Activated naive CD8-positive, alpha-beta T cell treated with anti-CD3 and anti-CD28 coated beads, Interleukin-2, amount 50 U/mL, for 24 hours (primary cell): ENCODE measurements around the gene APLP2.
"Not testable (repeated sequence)": the region's sequence is repeated elsewhere in the genome, so short reads cannot be mapped to it uniquely, and the experiment has no call there.

Experiments
- ATAC-seq: fragments of 150-1000 bp; cut with Tn5 transposase; one replicate; pipeline ENCODE4 v1.10.0; 2021
- DNase-seq: peaks from one replicate; pipeline ENCODE4 v3.0.0; 2021
- H3K27ac Mint-ChIP-seq: one replicate; pipeline ENCODE4 v1.8.0; 2021; ENCODE audit warnings: mild to moderate bottlenecking, mixed read lengths
- H3K27me3 Mint-ChIP-seq: one replicate; pipeline ENCODE4 v1.8.0; 2021; ENCODE audit warnings: mixed read lengths
- H3K36me3 Mint-ChIP-seq: one replicate; pipeline ENCODE4 v1.8.0; 2021; ENCODE audit warnings: low read depth, mixed read lengths
- H3K4me1 Mint-ChIP-seq: one replicate; pipeline ENCODE4 v1.8.0; 2021; ENCODE audit warnings: mixed read lengths
- H3K4me3 Mint-ChIP-seq: one replicate; pipeline ENCODE4 v1.8.0; 2021; ENCODE audit warnings: mild to moderate bottlenecking, moderate library complexity, mixed read lengths
- H3K9me3 Mint-ChIP-seq: one replicate; pipeline ENCODE4 v1.8.0; 2021; ENCODE audit warnings: mixed read lengths

APLP2 gene

GRCh38 chr11:130181295-130182272 lies 111.9 kb downstream of the APLP2 start:
- Mint-ChIP-seq H3K4me1 (peaks cover 2% of the 10 kb centered on the region), H3K9me3 (no peaks in the 10 kb centered on the region), H3K36me3 (no peaks in the 10 kb centered on the region), H3K27ac (no peak overlapping the region), H3K4me3 (no peak overlapping the region), H3K27me3 (no peaks in the 10 kb centered on the region)
- no peak for ATAC-seq
- no peak for DNase-seq

- ATAC-seq (no peak), DNase-seq (no peak)
- Mint-ChIP-seq H3K9me3 (no peaks in the 10 kb centered on the region), H3K4me3 (no peak overlapping the region), H3K27me3 (no peaks in the 10 kb centered on the region), H3K4me1 (peaks cover 2% of the 10 kb centered on the region), H3K27ac (no peak overlapping the region), H3K36me3 (no peaks in the 10 kb centered on the region)
Observed at GRCh38 chr11:130183878-130184610, 114.3 kb downstream of the APLP2 start.

- H3K27ac Mint-ChIP-seq, result no peak overlapping the region
- ATAC-seq, result no peak
- no peaks in the 10 kb centered on the region for H3K4me1 Mint-ChIP-seq
- H3K4me3 Mint-ChIP-seq, result no peak overlapping the region
- H3K27me3 Mint-ChIP-seq, result no peaks in the 10 kb centered on the region
- DNase-seq, result no peak
- no peaks in the 10 kb centered on the region for H3K36me3 Mint-ChIP-seq
- no peaks in the 10 kb centered on the region for H3K9me3 Mint-ChIP-seq
Observed at GRCh38 chr11:130187096-130187495, 117.4 kb downstream of the APLP2 start.

- ATAC-seq, result no peak
- H3K9me3 Mint-ChIP-seq, result no peaks in the 10 kb centered on the region
- H3K4me1 Mint-ChIP-seq, result no peaks in the 10 kb centered on the region
- no peaks in the 10 kb centered on the region for H3K36me3 Mint-ChIP-seq
- no peak overlapping the region for H3K27ac Mint-ChIP-seq
- no peaks in the 10 kb centered on the region for H3K27me3 Mint-ChIP-seq
- H3K4me3 Mint-ChIP-seq, result no peak overlapping the region
- DNase-seq, result no peak
Observed at GRCh38 chr11:130188047-130188446, 118.4 kb downstream of the APLP2 start.

GRCh38 chr11:130188585-130189347 lies 119.1 kb downstream of the APLP2 start:
- Mint-ChIP-seq H3K4me3 (no peak overlapping the region), H3K4me1 (no peaks in the 10 kb centered on the region), H3K27me3 (no peaks in the 10 kb centered on the region), H3K36me3 (no peaks in the 10 kb centered on the region), H3K27ac (no peak overlapping the region), H3K9me3 (no peaks in the 10 kb centered on the region)
- ATAC-seq (no peak), DNase-seq (no peak)

GRCh38 chr11:130189492-130190210 lies 120.0 kb downstream of the APLP2 start:
- no peaks in the 10 kb centered on the region for H3K4me1 Mint-ChIP-seq

GRCh38 chr11:130190371-130190881 lies 120.7 kb downstream of the APLP2 start:
- ATAC-seq (no peak), DNase-seq (no peak)
- Mint-ChIP-seq H3K27ac (no peak overlapping the region), H3K9me3 (no peaks in the 10 kb centered on the region), H3K4me1 (no peaks in the 10 kb centered on the region), H3K36me3 (no peaks in the 10 kb centered on the region), H3K4me3 (no peak overlapping the region), H3K27me3 (no peaks in the 10 kb centered on the region)

More at GRCh38 chr11:130189492-130190210, 120.0 kb downstream of the APLP2 start:
- H3K27me3 Mint-ChIP-seq, result no peaks in the 10 kb centered on the region
- H3K36me3 Mint-ChIP-seq, result no peaks in the 10 kb centered on the region
- ATAC-seq (no peak), DNase-seq (no peak)
- no peak overlapping the region for H3K27ac Mint-ChIP-seq
- no peaks in the 10 kb centered on the region for H3K9me3 Mint-ChIP-seq
- H3K4me3 Mint-ChIP-seq, result no peak overlapping the region

- DNase-seq (no peak), ATAC-seq (no peak)
- Mint-ChIP-seq H3K27me3 (no peaks in the 10 kb centered on the region), H3K4me1 (no peaks in the 10 kb centered on the region), H3K9me3 (no peaks in the 10 kb centered on the region), H3K27ac (no peak overlapping the region), H3K4me3 (no peak overlapping the region), H3K36me3 (no peaks in the 10 kb centered on the region)
Observed at GRCh38 chr11:130191896-130192295, 122.2 kb downstream of the APLP2 start.

- Mint-ChIP-seq H3K27ac (no peak overlapping the region), H3K27me3 (no peaks in the 10 kb centered on the region), H3K9me3 (no peaks in the 10 kb centered on the region), H3K4me1 (no peaks in the 10 kb centered on the region), H3K4me3 (no peak overlapping the region), H3K36me3 (no peaks in the 10 kb centered on the region)
- no peak for ATAC-seq
- DNase-seq, result no peak
Observed at GRCh38 chr11:130192845-130193267, 123.2 kb downstream of the APLP2 start.

- H3K27ac Mint-ChIP-seq, H3K4me3 Mint-ChIP-seq, H3K36me3 Mint-ChIP-seq, H3K9me3 Mint-ChIP-seq, DNase-seq, ATAC-seq, H3K4me1 Mint-ChIP-seq, H3K27me3 Mint-ChIP-seq: not testable (repeated sequence)
Observed at GRCh38 chr11:130193551-130193950, 123.9 kb downstream of the APLP2 start.
